HL-60/S4 (cell line): ENCODE data around the gene COBL.

ENCODE experiments used
- in situ Hi-C: fragments of 300-500 bp; cut with MboI; formaldehyde crosslinking; loops from 2 replicates; pipeline ENCODE4 v1.14.3; 2022; ENCODE audit warnings: low sequenced_read_pairs

The COBL gene

DNA sequence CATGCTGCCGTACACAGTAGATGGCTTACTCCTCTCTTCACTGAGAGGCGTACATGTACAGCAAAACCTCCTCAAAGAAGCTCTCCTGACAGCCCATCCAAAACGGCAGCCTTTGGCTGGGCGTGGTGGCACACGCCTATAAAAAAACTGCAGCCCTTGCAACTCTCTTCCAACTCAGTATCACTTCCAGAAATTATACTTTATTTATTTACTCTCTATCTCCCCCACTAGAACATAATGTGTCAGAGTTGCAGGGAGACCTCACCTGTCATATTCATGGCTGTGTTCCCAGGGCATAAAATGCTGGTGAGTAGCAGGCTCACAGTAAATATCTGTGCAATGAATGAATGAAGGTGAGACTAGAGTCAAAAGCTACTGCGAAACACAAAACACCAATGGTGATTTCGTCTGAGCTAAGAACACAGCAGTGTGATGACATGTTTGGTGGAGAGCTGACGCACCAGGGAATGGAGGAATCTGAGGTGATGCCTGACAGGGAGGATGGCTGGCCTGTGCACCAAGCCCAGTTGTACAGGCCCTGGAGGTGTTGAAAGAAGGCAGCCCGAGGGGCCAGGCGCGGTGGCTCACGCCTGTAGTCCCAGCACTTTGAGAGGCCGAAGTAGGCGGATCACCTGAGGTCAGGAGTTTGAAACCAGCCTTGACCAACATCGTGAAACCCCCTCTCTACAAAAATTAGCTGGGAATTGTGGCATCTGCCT lies 55.3 kb downstream of the COBL start:
- in situ Hi-C loops = no loop called here

DNA sequence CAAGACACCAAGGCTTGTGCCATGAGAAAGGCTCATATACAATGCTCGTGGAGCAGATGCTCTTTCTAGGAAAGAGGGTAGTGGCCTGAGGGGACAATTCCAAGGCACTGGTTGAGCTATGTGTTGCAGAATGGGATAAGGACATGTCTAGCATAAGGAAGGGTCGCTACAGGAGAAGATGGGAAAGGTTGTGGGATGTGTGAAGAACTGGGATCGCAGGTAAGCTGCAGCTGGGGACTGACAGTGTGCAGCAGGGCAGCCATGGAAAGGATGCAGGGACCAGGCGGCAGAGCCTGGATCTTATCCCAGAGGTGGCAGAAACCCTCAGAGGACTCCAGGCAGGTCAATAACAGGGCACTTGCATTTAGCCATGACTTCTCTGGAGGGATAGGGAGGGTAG lies 56.1 kb downstream of the COBL start:
- in situ Hi-C loops = no loop called here

- in situ Hi-C loops = no loop called here
Measured at GRCh38 chr7:51259766-51260165, 56.8 kb downstream of the COBL start.

DNA sequence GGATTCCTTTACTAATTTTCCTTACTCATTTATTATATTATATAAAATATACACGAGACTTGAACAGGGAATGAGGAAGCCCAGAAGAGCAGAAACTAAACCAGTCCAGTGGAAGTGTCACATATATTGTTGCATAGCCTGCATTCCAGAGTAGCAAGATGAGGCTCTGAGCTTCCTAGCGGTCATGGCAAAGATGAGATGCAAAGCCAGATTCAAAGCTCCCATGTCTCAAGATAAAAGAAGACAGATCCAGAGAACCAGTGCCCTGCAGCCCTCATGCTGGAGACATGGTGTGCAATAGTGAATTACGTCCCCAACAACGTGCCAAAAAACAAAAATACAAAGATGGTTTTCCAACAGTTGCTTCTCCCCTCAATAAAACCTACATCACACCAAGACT lies 59.7 kb downstream of the COBL start:
- in situ Hi-C loops = no loop called here

GRCh38 chr7:51256209-51256781 lies 60.3 kb downstream of the COBL start:
- in situ Hi-C loops = no loop called here

- in situ Hi-C loops = no loop called here
Measured at GRCh38 chr7:51255536-51256208, 60.9 kb downstream of the COBL start.

DNA sequence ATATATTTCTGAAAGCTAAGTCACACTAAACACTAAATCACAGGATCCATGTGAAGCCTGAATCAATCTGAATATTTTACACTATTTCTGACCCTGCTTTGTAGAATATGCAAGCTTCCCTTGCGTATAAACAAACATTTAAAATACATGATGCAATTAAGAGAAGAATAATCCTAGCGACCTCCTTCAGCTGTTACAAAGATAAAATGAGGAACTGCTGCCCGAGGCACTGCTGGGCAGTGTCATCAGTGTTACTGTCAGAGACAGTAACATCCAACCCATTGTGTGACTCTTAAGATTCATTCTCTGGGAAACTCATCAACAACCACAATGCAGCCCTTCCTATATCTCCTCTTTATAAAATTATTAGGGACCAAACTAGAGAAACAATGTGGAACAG lies 61.6 kb downstream of the COBL start:
- in situ Hi-C loops = no loop called here

DNA sequence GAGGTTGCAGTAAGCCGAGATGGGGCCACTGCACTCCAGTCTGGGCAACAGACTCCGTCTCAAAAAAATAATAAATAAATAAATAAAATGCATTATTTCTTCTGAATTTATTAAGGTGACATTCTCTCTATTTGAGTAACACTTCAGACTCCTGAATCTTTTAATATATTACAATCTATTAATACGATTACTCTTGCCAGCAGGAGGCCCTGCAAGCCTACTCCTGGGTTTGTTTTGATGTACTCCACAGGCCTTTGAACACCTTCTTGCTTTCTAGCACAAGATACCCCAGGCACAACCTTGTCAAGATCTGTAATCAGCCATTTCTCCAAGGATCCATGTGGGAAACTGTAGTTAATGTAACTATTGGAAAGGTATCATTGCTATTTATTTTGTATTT lies 63.5 kb downstream of the COBL start:
- in situ Hi-C loops = no loop called here

DNA sequence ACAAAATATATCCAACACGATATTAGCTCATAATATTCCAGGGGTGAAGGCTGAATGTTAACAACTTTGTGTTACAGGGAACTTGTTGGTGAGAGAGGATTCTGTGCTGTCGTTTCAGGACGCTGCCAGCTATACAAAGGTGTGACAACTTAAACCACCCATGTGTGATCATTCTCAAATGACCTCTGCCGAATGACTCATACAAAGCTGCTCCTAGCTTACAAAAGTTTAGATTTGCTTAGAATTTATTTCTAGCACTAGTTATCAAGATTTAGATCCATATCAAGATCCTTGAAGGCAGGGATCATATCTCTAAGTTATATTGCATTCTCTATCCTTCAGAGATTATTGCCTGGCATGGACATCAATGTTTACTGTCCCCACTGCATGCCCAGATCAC lies 65.3 kb downstream of the COBL start:
- in situ Hi-C loops = no loop called here

- in situ Hi-C loops = no loop called here
Measured at GRCh38 chr7:51250512-51250911, 66.1 kb downstream of the COBL start.

DNA sequence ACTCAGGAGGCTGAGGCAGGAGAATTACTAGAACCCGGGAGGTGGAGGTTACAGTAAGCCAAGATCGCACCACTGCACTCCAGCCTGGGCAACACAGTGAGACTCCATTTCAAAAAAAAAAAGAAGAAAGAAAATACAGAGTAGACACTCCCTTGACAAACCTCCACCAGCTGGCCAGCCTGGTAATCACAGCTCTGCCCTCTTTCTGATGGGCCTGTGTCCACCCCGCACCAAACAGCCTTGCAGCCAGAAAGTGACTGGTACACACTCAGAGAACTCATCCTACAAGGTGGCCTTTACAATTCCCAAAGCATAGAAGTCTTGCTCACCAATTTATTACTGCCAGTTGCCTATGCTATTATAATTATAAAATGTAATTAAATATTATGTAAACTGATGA lies 66.6 kb downstream of the COBL start:
- in situ Hi-C loops = no loop called here

DNA sequence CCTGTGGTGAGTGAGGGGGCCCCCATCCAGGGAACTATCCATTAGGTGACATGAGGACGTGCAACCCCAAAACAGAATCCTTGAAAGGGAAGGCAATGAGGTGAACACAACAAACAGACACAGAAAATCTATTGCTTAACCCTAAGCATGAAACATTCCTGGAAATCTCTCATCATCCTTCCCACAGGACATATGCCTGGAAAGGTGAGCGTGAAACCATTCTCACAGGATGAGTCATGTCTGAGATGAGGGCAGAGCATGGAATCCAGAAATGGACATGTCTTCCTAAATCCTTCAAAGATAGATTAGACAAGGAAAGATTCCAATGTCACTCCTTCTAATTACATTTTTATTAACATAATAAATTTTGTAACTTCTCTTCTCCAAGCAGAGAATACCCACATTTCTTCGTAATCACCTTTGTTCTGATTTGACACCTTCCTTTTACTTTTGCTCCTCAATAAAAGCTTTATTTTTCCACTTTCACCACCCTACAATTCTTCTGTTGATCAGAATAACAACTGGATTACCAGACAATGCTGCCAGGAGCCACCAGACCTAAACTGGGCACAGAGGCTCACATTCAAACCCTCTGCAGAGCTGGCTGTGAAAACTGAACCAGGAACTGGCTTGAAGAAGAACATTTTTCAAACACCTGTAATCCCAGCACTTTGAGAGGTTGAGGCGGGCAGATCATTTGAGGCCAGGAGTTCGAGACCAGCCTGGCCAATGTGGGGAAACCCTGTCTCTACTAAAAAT lies 67.2 kb downstream of the COBL start:
- in situ Hi-C loops = no loop called here

- in situ Hi-C loops = no loop called here
Measured at GRCh38 chr7:51246258-51247245, 70.1 kb downstream of the COBL start.

GRCh38 chr7:51244885-51245284 lies 71.7 kb downstream of the COBL start:
- in situ Hi-C loops = no loop called here

- in situ Hi-C loops = no loop called here
Measured at GRCh38 chr7:51244053-51244452, 72.6 kb downstream of the COBL start.

DNA sequence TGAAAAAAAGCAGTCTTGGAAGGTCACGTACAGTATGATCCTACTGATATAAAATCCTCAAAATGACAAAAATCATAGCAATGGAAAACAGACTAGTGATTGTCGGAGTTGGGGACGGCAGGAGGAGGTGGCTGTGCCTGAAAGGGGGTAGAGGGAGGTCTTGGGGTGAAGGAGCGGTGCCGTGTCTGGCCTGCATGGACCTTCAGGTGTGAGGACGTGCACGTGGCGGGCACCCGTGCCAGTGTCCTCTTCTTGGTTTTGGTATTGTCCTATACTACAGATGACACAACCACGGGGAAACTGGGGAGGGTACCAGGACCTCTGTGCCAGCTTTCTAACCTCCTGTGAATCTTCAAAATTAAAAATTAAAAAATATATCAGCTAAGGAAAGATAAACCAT lies 73.0 kb downstream of the COBL start:
- in situ Hi-C loops = no loop called here

- in situ Hi-C loops = no loop called here
Measured at GRCh38 chr7:51242881-51243518, 73.6 kb downstream of the COBL start.

- in situ Hi-C loops = no loop called here
Measured at GRCh38 chr7:51242007-51242691, 74.5 kb downstream of the COBL start.

DNA sequence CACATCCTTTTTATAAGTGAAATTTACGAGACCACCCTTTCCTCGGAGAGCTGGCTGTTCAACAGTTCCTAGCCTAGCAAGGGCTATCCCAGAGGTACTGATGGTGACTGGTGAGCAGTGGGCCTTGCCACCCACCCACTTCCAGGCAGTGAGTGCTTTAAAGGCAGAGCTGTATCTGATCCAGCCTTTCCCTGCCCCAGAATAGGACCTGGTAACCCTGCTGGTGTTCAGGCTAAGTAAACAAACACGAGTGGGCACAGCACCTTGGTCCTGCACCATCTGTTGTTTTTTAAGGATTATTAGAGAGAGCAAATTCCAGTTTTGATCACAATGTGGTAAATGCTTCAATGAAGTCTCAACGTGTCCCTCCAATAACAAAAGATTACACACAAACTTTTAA lies 75.7 kb downstream of the COBL start:
- in situ Hi-C loops = no loop called here
